HG03064 (cell line): ENCODE data around the gene SMARCA4.
A peak's percentile ranks its signal among the peaks of the same experiment; 100 is the strongest.

ENCODE experiments used
- ATAC-seq: cut with Tn5 transposase; IDR thresholded peaks from one replicate; pipeline ENCODE4 v1.9.1; 2021; ENCODE audit warnings: low read depth; ENCODE audit not compliant: unreplicated experiment

Gene SMARCA4

GRCh38 chr19:10960314-10961072 is at the start of gene SMARCA4:
Gene SMARCA4, plus strand, starts transcription at chr19:10961030. Its CDS starts 23,122 bp downstream, at chr19:10984152.
- ATAC-seq = peak; percentile 48

- ATAC-seq = no peak
Measured at GRCh38 chr19:10911579-10912363, 49.1 kb upstream of the SMARCA4 start.

- ATAC-seq = no peak
Measured at GRCh38 chr19:10912619-10913018, 48.2 kb upstream of the SMARCA4 start.

GRCh38 chr19:10913716-10914340 is 47.0 kb upstream of the SMARCA4 start:
- ATAC-seq = no peak

- ATAC-seq = no peak
Measured at GRCh38 chr19:10915130-10916091, 45.4 kb upstream of the SMARCA4 start.

- no peak for ATAC-seq
Measured at GRCh38 chr19:10916602-10917001, 44.2 kb upstream of the SMARCA4 start.

GRCh38 chr19:10918359-10918758 is 42.5 kb upstream of the SMARCA4 start:
- ATAC-seq = no peak

GRCh38 chr19:10919352-10920287 is 41.2 kb upstream of the SMARCA4 start:
- ATAC-seq = no peak

- no peak for ATAC-seq
Measured at GRCh38 chr19:10920288-10920655, 40.6 kb upstream of the SMARCA4 start.

- no peak for ATAC-seq
Measured at GRCh38 chr19:10920781-10921180, 40.0 kb upstream of the SMARCA4 start.

GRCh38 chr19:10921199-10921909 is 39.5 kb upstream of the SMARCA4 start:
- no peak for ATAC-seq

- no peak for ATAC-seq
Measured at GRCh38 chr19:10921910-10922637, 38.8 kb upstream of the SMARCA4 start.

- no peak for ATAC-seq
Measured at GRCh38 chr19:10922638-10923014, 38.2 kb upstream of the SMARCA4 start.

- no peak for ATAC-seq
Measured at GRCh38 chr19:10923260-10924112, 37.3 kb upstream of the SMARCA4 start.

- no peak for ATAC-seq
Measured at GRCh38 chr19:10924597-10924996, 36.2 kb upstream of the SMARCA4 start.

GRCh38 chr19:10927730-10928562 is 32.9 kb upstream of the SMARCA4 start:
- no peak for ATAC-seq
